ENCODE measurements around the gene RGP1. TPM values are rescaled to one million over a fixed set of nuclear protein-coding genes. Genes with fewer than 3 reads are reported as not detected.

Gene RGP1
- polyA plus RNA-seq, 12 donors, result 15.1 to 21.8 (median 19.8) TPM; not detected in 1

DNA sequence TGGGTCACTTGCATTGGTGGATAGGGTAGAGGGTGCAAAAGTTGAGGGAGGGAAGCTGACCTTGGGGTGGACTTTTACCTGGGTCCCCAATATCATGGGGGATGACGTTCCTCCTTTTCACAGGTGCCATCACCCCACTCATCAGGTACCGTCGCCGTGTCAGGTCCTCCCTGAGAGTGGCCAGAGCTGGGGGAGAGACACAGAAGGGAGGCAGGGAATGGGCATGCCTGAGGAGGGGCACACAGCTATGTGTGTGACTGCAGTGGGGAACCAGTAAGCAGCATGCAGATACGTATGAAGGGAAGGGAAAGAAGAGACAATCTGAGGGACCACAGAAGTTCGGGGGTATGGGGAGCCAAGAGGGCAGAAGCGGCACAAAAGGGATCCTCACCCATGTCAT lies 10.2 kb upstream of the RGP1 start:
- DNase-seq, result no peak

GRCh38 chr9:35740243-35740642 lies 8.8 kb upstream of the RGP1 start:
- no peak for DNase-seq

GRCh38 chr9:35741740-35742139 lies 7.3 kb upstream of the RGP1 start:
- no peak for DNase-seq

GRCh38 chr9:35743452-35743851 lies 5.6 kb upstream of the RGP1 start:
- DNase-seq, result no peak

GRCh38 chr9:35743880-35744518 lies 5.1 kb upstream of the RGP1 start:
- DNase-seq, result no peak

GRCh38 chr9:35745569-35745968 lies 3.5 kb upstream of the RGP1 start:
- DNase-seq, result no peak

DNA sequence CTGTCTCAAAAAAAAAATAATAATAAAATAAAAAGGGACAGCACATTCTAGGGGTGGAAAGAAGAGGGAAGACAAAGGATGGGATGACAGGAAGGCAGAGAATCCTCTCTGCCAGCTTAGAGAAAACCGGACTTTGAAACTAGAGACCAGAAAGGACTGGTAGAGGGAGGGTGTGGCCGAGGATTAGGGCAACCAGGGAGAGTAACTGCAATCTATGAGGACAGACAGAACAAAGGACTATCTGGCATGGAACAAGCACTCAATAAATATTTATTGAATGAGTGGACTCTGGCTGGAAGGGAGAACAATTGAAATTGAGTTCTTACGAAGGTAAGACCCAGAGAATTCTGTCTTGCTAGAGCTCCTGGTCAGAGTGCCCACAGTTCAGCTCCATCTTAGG lies 2.5 kb upstream of the RGP1 start:
- no peak for DNase-seq

DNA sequence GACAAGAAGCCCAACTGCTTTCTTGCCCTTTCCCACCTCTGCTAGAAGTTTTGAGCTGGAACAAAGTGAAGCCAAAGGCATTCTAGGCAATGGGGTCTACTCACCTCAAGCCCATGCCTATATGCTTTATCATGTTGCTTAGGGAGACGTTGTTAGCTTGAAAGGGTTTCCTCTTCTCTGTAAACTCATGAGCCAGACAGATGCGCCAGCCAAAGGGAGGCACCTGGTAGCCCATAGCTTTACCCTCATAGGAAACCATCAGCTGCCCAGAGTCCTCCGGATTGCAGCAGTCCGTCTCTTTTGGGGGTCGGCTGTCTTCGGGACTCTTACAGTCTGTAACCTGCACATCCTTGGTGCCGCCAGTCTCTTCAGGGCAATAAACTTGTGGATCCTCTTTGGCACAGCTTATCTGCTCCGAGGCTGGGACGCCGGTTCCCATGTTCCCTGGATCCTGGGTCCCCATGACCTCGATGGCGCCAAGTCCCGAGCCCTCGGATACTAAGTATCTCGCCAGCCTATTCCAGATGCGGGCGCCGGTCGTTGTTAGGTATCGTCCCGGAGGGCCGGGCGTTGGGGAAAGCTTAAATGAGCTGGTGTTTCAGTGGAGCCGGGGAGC lies 737 bp upstream of the RGP1 start:
- no peak for DNase-seq

DNA sequence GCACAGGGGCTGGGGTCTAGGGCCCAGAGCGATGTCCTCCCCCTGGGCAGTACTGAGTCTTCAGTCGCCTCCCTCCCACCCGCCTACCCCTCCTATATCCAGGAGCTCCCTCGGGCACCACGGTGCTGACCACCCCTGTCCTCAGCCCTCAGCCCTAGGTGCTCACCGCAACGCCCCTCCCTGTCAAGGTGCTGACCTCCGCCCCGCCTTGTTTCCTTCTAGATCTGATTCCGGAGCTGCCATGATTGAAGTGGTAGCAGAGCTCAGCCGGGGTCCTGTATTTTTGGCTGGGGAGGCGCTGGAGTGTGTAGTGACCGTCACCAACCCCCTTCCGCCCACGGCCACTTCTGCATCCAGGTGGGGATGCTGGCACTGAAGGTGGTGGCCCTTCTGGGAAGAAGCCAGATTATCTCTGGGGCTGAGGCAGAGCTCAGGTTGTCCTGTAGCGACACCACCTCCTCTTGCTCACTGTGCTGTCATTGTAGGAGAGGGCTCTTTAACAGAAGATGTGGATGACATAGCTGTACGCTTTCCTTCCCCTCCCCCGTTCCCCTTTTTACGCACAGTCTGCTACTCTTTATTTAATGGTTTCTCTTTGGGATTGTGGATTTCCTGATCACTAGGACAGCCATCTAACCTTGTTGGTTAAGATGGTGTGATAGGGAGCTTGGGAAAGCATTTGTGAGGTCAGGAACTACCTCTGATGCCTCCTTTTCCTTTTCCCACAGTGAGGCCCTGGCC lies 598 bp downstream of the RGP1 start:
- DNase-seq, result no peak

DNA sequence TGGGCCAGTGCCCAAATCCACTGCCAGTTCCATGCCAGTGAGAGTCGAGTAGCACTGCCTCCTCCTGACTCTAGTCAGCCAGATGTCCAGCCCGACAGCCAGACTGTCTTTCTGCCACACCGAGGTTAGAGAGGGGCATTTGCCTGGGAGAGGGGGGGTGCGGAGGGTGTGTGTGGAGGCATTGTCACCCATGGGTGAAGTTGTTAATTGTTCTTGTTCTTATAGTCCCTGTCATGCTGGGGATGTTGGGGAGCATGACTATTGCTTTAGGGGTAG lies 1.1 kb downstream of the RGP1 start:
- no peak for DNase-seq

DNA sequence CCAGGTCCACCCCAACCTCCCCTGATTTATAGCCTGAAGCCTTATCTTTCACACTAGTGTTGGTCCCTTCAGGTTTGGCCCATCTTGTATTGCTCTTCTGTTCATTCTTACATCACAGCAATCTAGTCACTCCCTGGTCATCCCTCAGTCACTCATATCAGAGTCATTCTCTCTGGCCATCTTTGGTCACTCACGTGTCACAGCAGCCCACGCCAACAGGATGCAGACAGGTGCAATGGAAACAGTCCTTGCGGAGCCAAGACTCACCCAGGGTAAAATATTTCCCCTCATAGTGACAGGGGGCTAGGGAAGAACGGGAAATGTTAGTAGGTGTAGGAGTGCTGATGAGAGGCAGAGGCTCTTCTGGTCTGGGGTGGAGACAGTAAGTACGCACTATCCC lies 4.4 kb downstream of the RGP1 start:
- DNase-seq, result no peak

- no peak for DNase-seq
Observed at GRCh38 chr9:35754264-35754663, 5.2 kb downstream of the RGP1 start, which contains the start of gene MSMP. MSMP (minus strand) TSS chr9:35754276; CDS start chr9:35754129, 147 bp downstream.

- no peak for DNase-seq
Observed at GRCh38 chr9:35755071-35755470, 6.0 kb downstream of the RGP1 start.

DNA sequence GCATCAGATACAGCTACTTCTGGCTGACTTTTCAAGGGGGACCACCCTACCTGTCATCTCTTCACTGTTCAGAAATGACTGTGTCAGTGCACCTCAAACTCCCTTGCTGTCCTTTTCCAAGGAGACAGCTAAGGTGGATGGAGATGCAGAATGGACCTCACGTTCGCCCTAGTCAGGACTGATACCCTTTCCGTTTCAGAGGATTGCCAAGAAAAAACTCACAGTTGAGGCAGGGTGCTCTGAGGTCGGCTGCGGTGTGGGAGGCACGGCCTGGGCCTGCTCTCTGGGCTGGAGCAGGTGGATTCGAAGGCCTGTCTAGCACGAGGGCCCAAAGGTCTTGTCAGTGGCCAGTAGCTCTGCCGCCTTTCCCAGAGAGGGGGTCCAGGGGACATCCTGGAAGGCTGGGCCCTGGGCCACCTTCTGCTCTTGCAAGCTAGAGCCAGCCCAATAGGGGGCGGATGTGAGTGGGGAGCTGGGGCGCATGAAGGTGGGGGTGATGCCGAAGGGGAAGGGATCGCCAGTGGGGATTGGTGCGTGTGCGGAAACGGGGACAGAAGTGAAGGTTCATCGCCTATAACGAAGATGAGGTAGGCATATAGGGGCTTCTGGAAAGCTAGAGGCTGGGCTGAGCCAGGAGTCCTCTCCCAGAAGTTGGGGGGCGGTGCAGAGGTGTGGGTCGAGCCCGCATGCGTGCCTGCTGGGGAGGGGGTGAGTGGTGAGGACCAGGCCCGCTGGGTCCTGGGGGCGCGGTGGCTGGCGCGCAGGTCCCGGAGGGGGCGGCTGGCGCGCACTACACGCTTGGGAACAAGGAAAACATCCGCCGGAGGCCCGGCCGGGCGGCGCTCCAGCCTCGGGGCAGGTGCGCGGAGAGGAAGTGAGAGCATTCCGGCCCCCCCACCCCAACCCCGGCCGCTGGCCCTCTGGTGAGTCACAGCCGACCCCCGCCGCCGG lies 7.5 kb downstream of the RGP1 start:
- no peak for DNase-seq

DNA sequence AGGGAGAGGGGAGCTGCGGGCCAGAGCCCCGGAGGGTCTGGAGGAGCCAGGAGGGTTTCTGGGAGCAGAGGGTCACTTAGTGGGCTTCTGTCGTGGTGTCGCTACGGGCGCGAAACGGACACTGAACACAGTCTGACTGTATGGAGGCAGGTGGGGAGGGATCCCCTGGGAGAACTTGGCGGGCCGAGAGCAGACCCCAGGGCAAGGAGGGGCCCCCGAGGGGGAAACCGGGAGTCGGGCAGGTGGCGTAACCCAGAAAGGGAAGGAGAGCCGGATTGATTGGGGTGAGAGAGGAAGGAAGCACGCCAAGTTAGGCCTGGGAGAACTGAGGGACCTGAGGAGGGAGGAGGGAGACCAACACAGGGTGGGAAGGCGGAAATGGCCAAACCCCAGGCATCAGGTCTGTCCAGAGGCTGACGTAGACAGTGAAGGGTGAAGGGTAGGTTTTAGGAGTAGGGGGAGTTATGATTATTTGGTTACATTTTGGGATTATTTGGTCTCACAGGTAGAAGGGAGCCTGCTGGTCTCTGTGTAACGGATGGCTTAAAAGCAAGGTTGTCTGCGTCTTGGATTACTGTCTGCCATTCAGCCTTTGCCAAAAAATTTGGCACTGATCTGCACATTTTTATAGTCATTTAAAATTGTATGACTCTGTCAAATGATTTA lies 8.3 kb downstream of the RGP1 start:
- DNase-seq, result no peak

GRCh38 chr9:35757892-35758275 lies 8.8 kb downstream of the RGP1 start:
- DNase-seq, result no peak

DNA sequence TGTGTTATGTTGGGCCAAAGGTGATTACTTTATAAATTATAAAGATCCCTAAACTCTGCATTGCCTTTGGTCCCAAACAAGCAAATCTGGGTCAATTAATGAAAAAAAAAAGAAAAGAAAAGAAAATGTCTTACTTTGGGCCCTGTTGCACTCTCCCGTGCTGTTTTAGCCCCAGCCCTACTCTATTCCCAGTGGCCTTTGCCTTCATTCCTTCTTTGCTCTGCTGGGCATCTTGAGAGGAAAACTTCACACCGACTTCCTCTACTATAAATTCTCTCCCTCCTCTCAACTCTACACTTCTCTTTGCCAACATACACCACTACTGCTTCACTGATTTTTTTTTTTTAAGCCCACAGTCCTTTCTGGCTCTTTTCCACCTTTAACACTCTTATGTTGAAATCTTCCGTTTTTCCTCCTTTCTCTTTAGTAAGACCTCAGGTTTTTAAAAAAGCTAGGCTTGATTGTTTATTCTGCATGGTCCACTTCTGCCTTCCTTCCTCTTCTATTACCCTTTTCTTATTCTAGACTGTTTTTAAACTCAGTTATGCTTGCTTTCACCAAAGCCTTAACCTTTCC lies 9.5 kb downstream of the RGP1 start:
- no peak for DNase-seq

GRCh38 chr9:35759795-35760194 lies 10.7 kb downstream of the RGP1 start:
- DNase-seq, result no peak

- no peak for DNase-seq
Observed at GRCh38 chr9:35760651-35761050, 11.6 kb downstream of the RGP1 start.

DNA sequence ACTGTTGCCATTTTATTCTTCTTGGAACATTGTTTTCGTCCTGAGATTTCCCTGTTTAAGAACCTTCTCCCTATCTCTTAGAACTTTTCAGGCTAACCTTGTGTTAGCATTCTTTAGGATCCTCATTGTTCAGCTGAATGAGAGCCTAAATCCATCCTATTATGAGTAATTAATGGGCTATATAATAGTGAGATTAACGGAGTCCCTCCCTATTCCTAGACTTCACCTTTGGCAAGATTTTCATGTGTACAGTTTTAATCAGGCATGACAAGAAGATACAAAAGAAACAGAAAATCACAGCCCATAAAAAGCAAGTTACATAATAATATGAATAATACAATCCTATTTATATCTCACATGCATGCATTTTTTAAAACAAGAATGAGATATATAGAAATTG lies 14.1 kb downstream of the RGP1 start:
- DNase-seq, result no peak

GRCh38 chr9:35763803-35764202 lies 14.7 kb downstream of the RGP1 start:
- no peak for DNase-seq
